ENCODE data around the gene EXOSC5. TPM values are rescaled to one million over a fixed set of nuclear protein-coding genes. Genes with fewer than 3 reads are reported as not detected.
A peak's percentile ranks its signal among the peaks of the same experiment; 100 is the strongest.

EXOSC5 gene
- total RNA-seq (2022): 38.1 and 45.8 TPM in 2 replicates
- percentile 55 among the genes with signal in this experiment for Bru-seq, nascent RNA
- percentile 53 among the genes with signal in this experiment for BruChase-seq, experiment 1, labeled RNA remaining after a 6-hour chase
- percentile 42 among the genes with signal in this experiment for BruChase-seq, experiment 2, labeled RNA remaining after a 2-hour chase
- long read RNA-seq, transcript EXOSC5-201 (6 exons, 1,118 nt): major isoform, 98 of 108 reads
- long read RNA-seq, partial matches to known transcripts: 5 of 108 reads
- long read RNA-seq, other reads (novel, unspliced or antisense): 2 of 108 reads

DNA sequence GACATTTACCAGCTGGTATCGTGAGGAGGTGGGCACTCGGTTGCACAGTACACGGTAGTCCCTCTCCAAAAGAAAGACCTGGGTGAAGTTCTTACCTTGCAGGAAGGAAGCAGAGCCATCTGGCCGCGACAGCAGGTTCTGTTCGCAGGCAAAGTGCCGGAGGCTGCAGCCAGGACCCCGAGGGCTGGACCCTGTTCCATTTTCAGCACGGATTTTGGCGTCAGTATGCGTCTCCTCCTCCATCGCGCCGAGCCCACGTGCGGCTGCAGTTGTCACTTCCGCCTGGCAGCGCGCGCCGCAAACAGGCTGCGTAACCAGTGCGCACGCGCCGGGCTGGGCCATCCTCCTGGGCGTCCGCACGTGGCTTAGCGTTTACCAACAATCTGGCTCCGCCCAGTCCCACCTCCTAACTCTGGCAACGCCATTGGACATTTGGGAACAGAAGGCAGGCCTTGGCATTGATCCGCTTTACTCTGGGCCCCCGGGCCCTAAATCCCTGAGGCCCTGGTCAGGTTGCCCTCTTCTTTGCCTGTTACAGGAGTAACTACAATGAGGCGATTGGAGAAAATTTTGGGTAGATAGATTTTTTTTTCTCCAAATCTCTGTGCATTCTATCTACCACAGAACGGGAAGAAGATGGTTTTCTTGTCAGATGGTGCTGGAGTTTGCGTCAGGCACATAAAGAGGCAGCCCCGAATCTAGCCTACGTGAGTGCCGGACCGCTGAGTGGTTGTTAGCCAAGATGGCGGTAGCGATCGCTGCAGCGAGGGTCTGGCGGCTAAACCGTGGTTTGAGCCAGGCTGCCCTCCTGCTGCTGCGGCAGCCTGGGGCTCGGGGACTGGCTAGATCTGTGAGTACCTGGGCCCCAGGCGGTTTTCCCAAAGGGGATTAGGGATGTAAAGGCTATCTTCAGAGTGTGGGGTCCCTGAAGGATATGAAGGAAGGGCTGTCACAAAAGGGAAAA is at the start of gene EXOSC5, which contains the start of gene BCKDHA:
Gene EXOSC5 (minus strand): TSS at position 274 of the 964 bp plus-strand sequence. CDS start 31 bp downstream, at position 243.
Gene BCKDHA (plus strand): TSS at position 733 of the 964 bp plus-strand sequence. CDS start 10 bp downstream, at position 743.
- TSS peak; percentile 67 for BruUV-seq (replicated peaks)

DNA sequence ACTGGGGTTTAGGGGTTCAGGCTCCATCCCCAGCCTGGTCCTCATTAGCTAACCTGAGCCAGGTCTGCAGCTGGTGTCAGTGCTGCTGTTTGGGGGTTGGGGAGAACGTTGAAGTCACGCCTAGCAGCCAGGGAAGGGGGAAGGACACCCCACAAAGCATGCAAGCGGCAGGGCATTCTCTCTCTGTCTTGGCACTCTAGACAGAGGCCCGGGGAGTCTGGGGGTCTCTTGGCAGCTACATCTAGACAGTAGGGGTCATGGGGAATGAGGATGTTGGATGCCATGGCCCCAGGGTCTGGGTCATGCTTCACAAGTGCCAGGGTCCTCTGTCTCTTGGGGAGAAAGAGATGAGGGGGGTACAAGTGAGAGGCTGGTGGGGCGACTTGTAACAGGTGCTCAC is 48.4 kb upstream of the EXOSC5 start:
- DNase-seq (ENCODE audit: unreplicated experiment): no peak
- BruUV-seq (replicated peaks): no TSS peak
- Mint-ChIP-seq H3K36me3 (ENCODE audit: insufficient read depth, unreplicated experiment) (no peaks in the 10 kb centered on the region), H3K4me3 (ENCODE audit: unreplicated experiment) (no peak overlapping the region), H3K27me3 (ENCODE audit: insufficient read depth, unreplicated experiment) (peaks cover 36% of the 10 kb centered on the region), H3K27ac (ENCODE audit: low read depth, unreplicated experiment) (no peak overlapping the region), H3K4me1 (ENCODE audit: insufficient read depth, unreplicated experiment) (peaks cover 12% of the 10 kb centered on the region), H3K9me3 (ENCODE audit: unreplicated experiment) (no peaks in the 10 kb centered on the region)
- ChIA-PET POLR2A (no interaction called here), CTCF (interaction anchor here (0.7 to 14.6 kb wide), 2 partner anchors 91 to 119 kb away, joined by 3 to 315 read pairs; no protein-coding TSS in a partner anchor)
- intact Hi-C loops (cut with micrococcal nuclease): no loop called here
- TF ChIP-seq, protein P1, sequence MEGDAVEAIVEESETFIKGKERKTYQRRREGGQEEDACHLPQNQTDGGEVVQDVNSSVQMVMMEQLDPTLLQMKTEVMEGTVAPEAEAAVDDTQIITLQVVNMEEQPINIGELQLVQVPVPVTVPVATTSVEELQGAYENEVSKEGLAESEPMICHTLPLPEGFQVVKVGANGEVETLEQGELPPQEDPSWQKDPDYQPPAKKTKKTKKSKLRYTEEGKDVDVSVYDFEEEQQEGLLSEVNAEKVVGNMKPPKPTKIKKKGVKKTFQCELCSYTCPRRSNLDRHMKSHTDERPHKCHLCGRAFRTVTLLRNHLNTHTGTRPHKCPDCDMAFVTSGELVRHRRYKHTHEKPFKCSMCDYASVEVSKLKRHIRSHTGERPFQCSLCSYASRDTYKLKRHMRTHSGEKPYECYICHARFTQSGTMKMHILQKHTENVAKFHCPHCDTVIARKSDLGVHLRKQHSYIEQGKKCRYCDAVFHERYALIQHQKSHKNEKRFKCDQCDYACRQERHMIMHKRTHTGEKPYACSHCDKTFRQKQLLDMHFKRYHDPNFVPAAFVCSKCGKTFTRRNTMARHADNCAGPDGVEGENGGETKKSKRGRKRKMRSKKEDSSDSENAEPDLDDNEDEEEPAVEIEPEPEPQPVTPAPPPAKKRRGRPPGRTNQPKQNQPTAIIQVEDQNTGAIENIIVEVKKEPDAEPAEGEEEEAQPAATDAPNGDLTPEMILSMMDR (IDR thresholded peaks at IDR 0.05; ENCODE audit: unreplicated experiment): no peak

More for the DNA sequence above, at the start of gene EXOSC5, which contains the start of gene BCKDHA:
- TF ChIP-seq, protein P1 (IDR thresholded peaks at IDR 0.05; ENCODE audit: unreplicated experiment): no peak
- ChIA-PET CTCF (no interaction called here), POLR2A (interaction anchor here (0.8 to 2.6 kb wide), 12 partner anchors 12 to 87 kb away, joined by 3 to 19 read pairs (median 6); partner anchors contain the start of genes B9D2 and DMAC2)
- H3K4me3 Mint-ChIP-seq (ENCODE audit: unreplicated experiment): peak within 1 kb of the TSS; percentile 99
- no peaks in the 10 kb centered on the region for H3K9me3 Mint-ChIP-seq (ENCODE audit: unreplicated experiment)
- peaks cover 30% of the 10 kb centered on the region for H3K36me3 Mint-ChIP-seq (ENCODE audit: insufficient read depth, unreplicated experiment)
- intact Hi-C loops (cut with micrococcal nuclease): loop anchor here (1.0 to 5.0 kb wide), 3 partner anchors 33 to 45 kb away; partner anchors contain the start of genes B9D2, DMAC2 and TGFB1
- DNase-seq (ENCODE audit: unreplicated experiment): peak; percentile 100
- peaks cover 29% of the 10 kb centered on the region for H3K4me1 Mint-ChIP-seq (ENCODE audit: insufficient read depth, unreplicated experiment)
- no peaks in the 10 kb centered on the region for H3K27me3 Mint-ChIP-seq (ENCODE audit: insufficient read depth, unreplicated experiment)
- H3K27ac Mint-ChIP-seq (ENCODE audit: low read depth, unreplicated experiment): peak within 1 kb of the TSS; percentile 99

DNA sequence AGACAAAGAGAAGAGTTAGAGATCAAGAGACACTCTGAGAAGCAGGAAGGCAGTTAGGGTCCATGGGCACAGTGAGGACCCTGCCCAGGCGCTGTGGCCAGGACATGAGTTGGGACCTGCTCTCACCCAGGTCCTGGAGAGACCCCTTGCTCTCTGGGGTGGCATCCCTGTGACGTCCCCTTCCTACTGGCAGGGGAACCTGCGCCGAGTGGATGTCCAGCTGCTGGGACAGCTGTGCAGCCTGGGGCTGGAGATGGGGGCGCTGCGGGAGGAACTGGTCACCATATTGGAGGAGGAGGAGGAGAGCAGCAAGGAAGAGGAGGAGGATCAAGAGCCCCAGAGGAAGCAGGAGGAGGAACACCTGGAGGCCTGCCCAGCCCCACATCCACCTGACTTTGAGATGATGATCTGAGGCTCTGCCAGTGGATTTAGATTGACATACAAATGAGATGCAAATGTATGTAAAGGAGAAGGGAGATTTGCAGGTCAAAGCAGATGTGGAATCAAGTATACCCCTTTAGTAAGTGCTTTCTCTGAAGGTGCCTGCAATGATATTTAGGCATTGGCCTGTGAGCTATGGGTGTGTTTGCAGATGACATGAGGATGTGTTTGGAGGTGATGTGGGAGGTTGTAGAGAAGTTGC is 46.8 kb upstream of the EXOSC5 start:
- no TSS peak for BruUV-seq (replicated peaks)
- Mint-ChIP-seq H3K4me3 (ENCODE audit: unreplicated experiment) (no peak overlapping the region), H3K4me1 (ENCODE audit: insufficient read depth, unreplicated experiment) (peaks cover 13% of the 10 kb centered on the region), H3K9me3 (ENCODE audit: unreplicated experiment) (no peaks in the 10 kb centered on the region), H3K27me3 (ENCODE audit: insufficient read depth, unreplicated experiment) (peaks cover 21% of the 10 kb centered on the region), H3K36me3 (ENCODE audit: insufficient read depth, unreplicated experiment) (no peaks in the 10 kb centered on the region), H3K27ac (ENCODE audit: low read depth, unreplicated experiment) (no peak overlapping the region)
- ChIA-PET CTCF (interaction anchor here (1.2 kb wide), 1 partner anchor 8 kb away, joined by 4 read pairs; no protein-coding TSS in a partner anchor), POLR2A (no interaction called here)
- no peak for DNase-seq (ENCODE audit: unreplicated experiment)
- intact Hi-C loops (cut with micrococcal nuclease): no loop called here
- TF ChIP-seq, protein P1 (IDR thresholded peaks at IDR 0.05; ENCODE audit: unreplicated experiment): no peak
